Measurements from ENCODE around the gene SSBP3.

Gene SSBP3

GRCh38 chr1:54402896-54403295 lies 3.3 kb downstream of the SSBP3 start:
- DNase-seq (ENCODE audit: low read depth in 1 of 2, low spot score in 1 of 2): no peak
- no peaks in the 10 kb centered on the region for H3K27me3 ChIP-seq (ENCODE audit: insufficient read depth, poor library complexity, severe bottlenecking)
- H3K27ac ChIP-seq (replicated peaks): no peak overlapping the region
- no peak for TF ChIP-seq REST (IDR thresholded peaks at IDR 0.05; ENCODE audit: insufficient replicate concordance, low read depth)
- TF ChIP-seq POLR2AphosphoS5 (IDR thresholded peaks at IDR 0.05; ENCODE audit: low read depth): no peak
- no peak for TF ChIP-seq CTCF (IDR thresholded peaks at IDR 0.05; ENCODE audit: insufficient read depth, low read length)
- no peak for TF ChIP-seq SPI1 (IDR thresholded peaks at IDR 0.05; ENCODE audit: borderline replicate concordance, low read depth)
- no peak for TF ChIP-seq GABPA (IDR thresholded peaks at IDR 0.05; ENCODE audit: low read depth)
- H3K4me3 ChIP-seq (replicated peaks; ENCODE audit: insufficient read depth, low read length): no peak overlapping the region

GRCh38 chr1:54401799-54402198 lies 4.4 kb downstream of the SSBP3 start:
- no peak overlapping the region for H3K4me3 ChIP-seq (replicated peaks; ENCODE audit: insufficient read depth, low read length)
- H3K27ac ChIP-seq (replicated peaks): no peak overlapping the region
- TF ChIP-seq REST (IDR thresholded peaks at IDR 0.05; ENCODE audit: insufficient replicate concordance, low read depth): no peak
- TF ChIP-seq POLR2AphosphoS5 (IDR thresholded peaks at IDR 0.05; ENCODE audit: low read depth): no peak
- TF ChIP-seq SPI1 (IDR thresholded peaks at IDR 0.05; ENCODE audit: borderline replicate concordance, low read depth): no peak
- no peaks in the 10 kb centered on the region for H3K27me3 ChIP-seq (ENCODE audit: insufficient read depth, poor library complexity, severe bottlenecking)
- DNase-seq (ENCODE audit: low read depth in 1 of 2, low spot score in 1 of 2): no peak

- Histone ChIP-seq H3K27me3 (ENCODE audit: insufficient read depth, poor library complexity, severe bottlenecking) (no peaks in the 10 kb centered on the region), H3K4me3 (replicated peaks; ENCODE audit: insufficient read depth, low read length) (no peak overlapping the region)
- TF ChIP-seq REST (IDR thresholded peaks at IDR 0.05; ENCODE audit: insufficient replicate concordance, low read depth) (no peak), POLR2AphosphoS5 (IDR thresholded peaks at IDR 0.05; ENCODE audit: low read depth) (no peak), CTCF (IDR thresholded peaks at IDR 0.05; ENCODE audit: insufficient read depth, low read length) (no peak), SPI1 (IDR thresholded peaks at IDR 0.05; ENCODE audit: borderline replicate concordance, low read depth) (no peak), GABPA (IDR thresholded peaks at IDR 0.05; ENCODE audit: low read depth) (no peak)
Measured at GRCh38 chr1:54400329-54400728, 5.9 kb downstream of the SSBP3 start.

GRCh38 chr1:54399765-54400164 lies 6.4 kb downstream of the SSBP3 start:
- no peak for TF ChIP-seq REST (IDR thresholded peaks at IDR 0.05; ENCODE audit: insufficient replicate concordance, low read depth)
- TF ChIP-seq SPI1 (IDR thresholded peaks at IDR 0.05; ENCODE audit: borderline replicate concordance, low read depth): no peak
- TF ChIP-seq GABPA (IDR thresholded peaks at IDR 0.05; ENCODE audit: low read depth): no peak
- no peak for TF ChIP-seq CTCF (IDR thresholded peaks at IDR 0.05; ENCODE audit: insufficient read depth, low read length)
- TF ChIP-seq POLR2AphosphoS5 (IDR thresholded peaks at IDR 0.05; ENCODE audit: low read depth): no peak
- H3K27ac ChIP-seq (replicated peaks): no peak overlapping the region
- no peak for DNase-seq (ENCODE audit: low read depth in 1 of 2, low spot score in 1 of 2)
- no peak overlapping the region for H3K4me3 ChIP-seq (replicated peaks; ENCODE audit: insufficient read depth, low read length)
- H3K27me3 ChIP-seq (ENCODE audit: insufficient read depth, poor library complexity, severe bottlenecking): no peaks in the 10 kb centered on the region

More at GRCh38 chr1:54400329-54400728, 5.9 kb downstream of the SSBP3 start:
- H3K27ac ChIP-seq (replicated peaks): no peak overlapping the region
- DNase-seq (ENCODE audit: low read depth in 1 of 2, low spot score in 1 of 2): no peak

All from HL-60 (cell line).